Measurements from ENCODE around the gene CTNNBL1.
"Not testable (repeated sequence)": the region's sequence is repeated elsewhere in the genome, so short reads cannot be mapped to it uniquely, and the experiment has no call there.

The CTNNBL1 gene

GRCh38 chr20:37711994-37712964, 18.4 kb downstream of the CTNNBL1 start:
- DNase-seq: no peak

GRCh38 chr20:37713396-37713795, 19.6 kb downstream of the CTNNBL1 start:
- no peak for DNase-seq

GRCh38 chr20:37714978-37715672, 21.3 kb downstream of the CTNNBL1 start:
- DNase-seq: no peak

DNA sequence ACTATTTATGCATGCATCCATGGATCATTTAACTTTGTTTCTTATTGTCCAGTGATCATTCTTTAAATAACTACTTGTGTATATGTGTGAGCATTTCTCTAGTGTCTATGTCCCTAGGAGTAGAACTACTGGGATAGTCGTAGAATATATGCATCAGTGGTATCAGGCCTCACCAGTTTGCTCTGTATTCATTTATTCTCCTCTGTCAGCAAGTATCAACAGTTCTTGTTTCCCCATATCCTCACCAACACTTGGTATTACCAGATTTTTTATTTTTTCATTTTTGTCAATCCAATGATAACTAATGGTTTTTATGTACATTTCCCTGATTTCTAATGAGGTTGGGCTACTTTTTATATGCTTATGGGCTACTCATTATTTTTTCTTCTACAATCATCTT, 27.9 kb downstream of the CTNNBL1 start:
- no peak for DNase-seq

DNA sequence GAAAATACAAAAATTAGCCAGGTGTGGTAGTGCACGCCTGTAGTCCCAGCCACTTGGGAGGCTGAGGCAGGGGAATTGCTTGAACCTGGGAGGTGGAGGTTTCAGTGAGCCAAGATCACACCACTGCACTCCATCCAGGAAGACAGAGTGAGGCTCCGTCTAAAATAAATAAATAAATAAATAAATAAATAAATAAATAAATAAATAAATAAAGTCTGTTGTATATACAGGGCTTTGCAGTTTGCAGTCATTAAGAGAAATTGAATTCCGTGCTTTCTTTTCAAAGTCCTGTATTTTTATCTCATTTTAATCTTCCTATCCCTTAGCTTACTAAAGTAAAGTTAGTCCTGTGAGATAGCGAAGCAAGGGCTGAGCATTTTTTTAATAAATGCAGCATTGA, 28.5 kb downstream of the CTNNBL1 start:
- DNase-seq: not testable (repeated sequence)

DNA sequence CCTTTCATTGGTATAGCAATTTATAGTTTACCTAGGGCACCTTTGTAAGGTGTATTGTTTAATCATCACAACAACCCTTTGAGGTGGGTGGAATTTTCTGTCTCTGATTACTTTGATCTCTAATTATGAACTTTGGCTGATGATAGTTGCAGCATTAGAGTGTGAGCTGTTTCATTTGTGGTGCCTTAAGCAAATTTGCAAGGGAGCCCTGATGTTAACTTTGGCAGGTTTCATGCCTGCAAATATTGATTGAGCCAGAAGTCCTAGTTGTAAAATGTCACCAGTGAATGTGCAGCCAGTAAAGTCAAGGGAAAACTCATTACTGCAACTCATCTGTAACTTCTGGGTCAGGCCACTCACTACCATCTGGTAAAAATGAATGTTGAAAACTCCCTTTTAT, 29.8 kb downstream of the CTNNBL1 start:
- DNase-seq: no peak

- DNase-seq: no peak
These were observed 31.3 kb downstream of the CTNNBL1 start for GRCh38 chr20:37725165-37725564.

GRCh38 chr20:37725855-37726254, 32.0 kb downstream of the CTNNBL1 start:
- no peak for DNase-seq

- DNase-seq: no peak
These were observed 32.5 kb downstream of the CTNNBL1 start for GRCh38 chr20:37726321-37726720.

- no peak for DNase-seq
These were observed 33.4 kb downstream of the CTNNBL1 start for GRCh38 chr20:37726971-37727956.

GRCh38 chr20:37727957-37728634, 34.3 kb downstream of the CTNNBL1 start:
- no peak for DNase-seq

DNA sequence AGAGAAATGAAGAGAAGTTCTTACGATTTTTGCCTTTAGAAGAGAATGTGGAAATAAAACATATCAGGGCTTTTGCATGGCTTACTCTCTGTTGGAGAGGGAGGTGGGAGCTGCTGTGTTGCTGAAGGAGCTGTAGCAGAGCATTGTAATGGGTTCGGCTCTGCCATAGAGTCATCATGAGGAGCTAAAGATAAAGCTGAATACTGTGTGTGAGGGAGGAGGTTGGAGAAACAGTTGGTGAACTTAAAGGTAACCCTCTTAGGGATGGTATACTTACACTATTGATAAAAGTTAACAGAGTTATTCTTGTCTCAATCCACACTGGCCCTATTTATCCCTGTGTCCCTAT, 34.8 kb downstream of the CTNNBL1 start:
- DNase-seq: no peak

- DNase-seq: no peak
These were observed 35.6 kb downstream of the CTNNBL1 start for GRCh38 chr20:37729452-37729851.

DNA sequence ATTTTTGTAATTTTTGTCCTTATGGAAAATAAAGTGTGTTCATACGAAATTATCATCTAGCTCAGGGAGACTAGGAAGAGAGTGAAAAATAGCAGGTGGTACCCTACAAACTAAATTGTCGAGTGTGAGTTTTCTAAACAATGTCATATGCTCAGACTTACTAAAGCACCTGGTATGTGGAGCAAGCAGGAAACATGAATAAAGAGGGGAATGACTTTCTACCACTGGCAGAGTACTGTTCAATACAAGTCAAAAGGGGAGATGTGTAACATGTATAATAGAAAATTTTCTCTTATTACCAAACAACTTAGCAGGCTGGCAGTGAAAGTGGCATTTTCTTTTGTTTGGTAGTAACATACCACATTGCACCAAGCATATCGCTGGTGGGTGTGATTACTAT, 36.1 kb downstream of the CTNNBL1 start:
- DNase-seq: no peak

DNA sequence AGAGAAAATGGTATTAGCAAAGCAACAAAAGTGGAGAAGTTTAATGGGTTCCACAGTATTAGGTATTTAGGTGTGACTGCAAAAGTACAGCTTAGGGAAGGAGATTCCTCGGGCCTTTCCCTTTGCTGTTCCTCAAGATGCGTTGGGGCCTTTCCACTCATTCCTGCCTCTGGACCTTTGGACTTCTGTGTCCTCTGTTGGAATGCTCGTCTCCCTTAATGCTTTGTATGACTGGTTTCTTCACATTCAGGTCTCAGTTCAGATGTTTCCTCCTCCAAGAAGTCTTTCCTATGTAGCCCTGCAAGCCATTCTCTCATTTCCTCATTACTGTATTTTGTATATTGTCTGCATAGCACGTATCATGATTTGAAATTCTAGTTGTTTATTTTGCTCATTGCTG, 39.6 kb downstream of the CTNNBL1 start:
- DNase-seq: no peak

GRCh38 chr20:37734228-37734985, 40.6 kb downstream of the CTNNBL1 start:
- DNase-seq: no peak

DNA sequence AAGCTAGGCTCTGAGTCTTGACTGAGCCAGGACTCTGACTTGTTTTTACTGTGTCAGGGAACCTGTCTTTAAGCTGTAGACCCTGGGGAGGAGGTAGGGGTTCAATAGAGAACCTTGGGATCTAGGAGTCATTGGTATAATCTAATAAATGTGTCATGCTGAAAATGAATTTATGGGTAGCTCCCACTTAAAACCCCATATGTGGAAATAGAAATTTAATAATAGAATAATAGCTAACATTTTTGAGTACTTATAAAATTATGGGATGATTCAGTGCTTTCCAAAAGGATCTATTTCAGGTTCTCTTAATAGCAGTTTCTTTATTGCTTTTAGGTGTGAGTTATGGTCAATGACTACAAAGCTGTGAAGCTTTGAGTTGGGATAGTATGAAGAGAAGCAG, 41.7 kb downstream of the CTNNBL1 start:
- DNase-seq: no peak

DNA sequence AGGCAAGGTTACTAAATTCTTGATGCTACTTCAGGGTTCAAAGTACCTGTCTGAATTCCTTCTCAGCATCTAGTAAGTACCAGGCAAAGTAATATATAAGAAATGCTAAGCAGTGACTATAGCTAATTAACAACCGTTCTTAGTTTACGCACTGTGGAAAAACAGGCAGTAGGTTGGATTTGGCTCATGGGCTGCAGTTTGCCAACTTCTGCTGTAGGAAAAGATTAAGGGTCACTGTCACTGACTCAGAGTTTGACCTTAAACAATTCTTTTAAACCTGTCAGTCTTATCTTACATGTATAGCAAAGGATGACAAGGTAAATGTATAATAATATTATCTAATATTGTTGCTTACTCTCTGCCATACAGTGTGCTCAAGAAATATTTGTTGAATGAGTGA, 42.3 kb downstream of the CTNNBL1 start:
- no peak for DNase-seq

DNA sequence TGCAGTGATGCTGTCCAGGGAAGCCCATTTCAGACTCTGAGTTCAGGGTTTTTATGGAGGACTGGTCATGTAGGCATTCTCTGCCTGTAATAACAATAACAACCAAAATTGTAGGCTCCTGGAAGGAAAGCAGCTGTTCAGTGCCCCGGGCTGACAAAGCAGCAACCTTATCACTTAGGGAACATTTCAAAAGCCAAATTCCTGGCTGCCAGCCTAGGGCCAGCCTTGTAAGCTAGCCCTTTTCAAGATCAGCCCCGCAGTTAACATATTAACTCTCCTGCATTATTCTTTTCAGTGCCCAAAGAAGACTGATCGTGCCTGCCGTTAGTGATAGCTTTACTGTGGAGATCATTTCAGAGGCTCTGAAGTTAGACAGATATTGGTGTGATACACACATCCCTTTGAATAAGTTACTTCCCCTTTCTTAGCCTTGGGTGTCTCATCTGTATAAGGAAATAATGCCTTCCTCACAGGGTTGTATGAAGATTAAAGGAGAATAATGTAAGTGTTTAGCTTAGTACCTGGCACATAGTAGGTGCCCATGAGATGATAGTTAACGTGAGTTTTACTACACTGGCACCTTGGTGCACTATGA, 44.1 kb downstream of the CTNNBL1 start:
- no peak for DNase-seq

GRCh38 chr20:37741055-37741454, 47.2 kb downstream of the CTNNBL1 start:
- no peak for DNase-seq

- DNase-seq: no peak
These were observed 47.7 kb downstream of the CTNNBL1 start for GRCh38 chr20:37741570-37741969.
